PFSK-1 (cell line): ENCODE measurements around the gene ZNF419.

ENCODE experiments used
- FOXP2 ChIP-seq: optimal IDR thresholded peaks from 2 replicates; pipeline ENCODE3; 2011; ENCODE audit warnings: borderline replicate concordance, control low read depth, inconsistent platforms; ENCODE audit not compliant: insufficient read depth; ENCODE audit errors: extremely low read length, extremely low read depth
- POLR2AphosphoS5 ChIP-seq: IDR thresholded peaks from 2 replicates; pipeline ENCODE4 v1.6.1; 2012; ENCODE audit warnings: low read depth, mild to moderate bottlenecking, control low read depth, low read length, moderate library complexity
- REST ChIP-seq, 2 experiments: IDR thresholded peaks; 2 replicates each; pipeline versions ENCODE4 v1.6.1 to v1.8.0; 2011 to 2012; ENCODE audit warnings: low read depth in 2 of 2, low read length in 2 of 2, control low read depth in 1 of 2, inconsistent platforms in 1 of 2, mild to moderate bottlenecking in 1 of 2, moderate library complexity in 1 of 2; ENCODE audit not compliant: insufficient read depth in 1 of 2
- SIN3A ChIP-seq: IDR thresholded peaks from 2 replicates; pipeline ENCODE4 v1.6.1; 2012; ENCODE audit warnings: mild to moderate bottlenecking, low read length, moderate library complexity, borderline replicate concordance; ENCODE audit not compliant: insufficient read depth
- TAF1 ChIP-seq: IDR thresholded peaks from 2 replicates; pipeline ENCODE4 v1.6.1; 2012; ENCODE audit warnings: low read length, control low read depth, borderline replicate concordance; ENCODE audit not compliant: insufficient read depth

ZNF419 gene

GRCh38 chr19:57477191-57478008, 10.2 kb upstream of the ZNF419 start, which contains the start of gene ZNF772:
Gene ZNF772 (minus strand): TSS chr19:57477566. CDS start chr19:57477309, 257 bp downstream.
- TF ChIP-seq TAF1 (no peak), FOXP2 (no peak), SIN3A (no peak), REST (IDR thresholded peaks at IDR 0.05; ENCODE audit: insufficient read depth in 1 of 2, low read depth in 2 of 2, low read length in 2 of 2) (no peak), POLR2AphosphoS5 (no peak; the same call in 1 of the 2 replicates)

GRCh38 chr19:57499680-57500395, 12.3 kb downstream of the ZNF419 start, which contains the start of gene ZNF773:
Gene ZNF773 (plus strand): TSS chr19:57499938. CDS start chr19:57500081, 143 bp downstream.
- TF ChIP-seq TAF1 (peak; percentile 70; the same call in 1 of the 2 replicates), POLR2AphosphoS5 (peak; percentile 85)

GRCh38 chr19:57506163-57506562, 18.6 kb downstream of the ZNF419 start:
- no peak for TF ChIP-seq POLR2AphosphoS5
- TF ChIP-seq TAF1, result no peak
- TF ChIP-seq REST (IDR thresholded peaks at IDR 0.05; ENCODE audit: insufficient read depth in 1 of 2, low read depth in 2 of 2, low read length in 2 of 2), result no peak
- TF ChIP-seq SIN3A, result no peak
- TF ChIP-seq FOXP2, result no peak

DNA sequence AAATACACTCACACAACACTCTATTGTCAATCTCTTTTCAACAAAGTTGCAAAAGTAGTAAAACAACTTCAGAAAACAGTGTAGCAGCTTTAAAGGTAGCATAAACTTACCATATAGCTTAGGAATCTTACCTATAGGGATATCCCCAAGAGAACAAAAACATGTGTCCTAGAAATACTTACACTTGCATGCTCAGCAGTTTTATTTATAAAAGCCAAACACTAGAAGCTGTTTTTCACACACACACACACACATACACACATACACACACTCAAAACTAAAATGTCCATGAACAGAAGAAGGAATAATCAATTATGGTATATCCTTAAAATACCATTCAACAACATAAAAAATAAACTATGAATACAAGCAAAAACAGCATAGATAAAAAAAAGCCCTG, 23.9 kb downstream of the ZNF419 start:
- no peak for TF ChIP-seq FOXP2
- no peak for TF ChIP-seq POLR2AphosphoS5
- no peak for TF ChIP-seq REST (IDR thresholded peaks at IDR 0.05; ENCODE audit: insufficient read depth in 1 of 2, low read depth in 2 of 2, low read length in 2 of 2)
- TF ChIP-seq SIN3A, result no peak
- TF ChIP-seq TAF1, result no peak

GRCh38 chr19:57512845-57513244, 25.3 kb downstream of the ZNF419 start:
- no peak for TF ChIP-seq POLR2AphosphoS5
- TF ChIP-seq TAF1, result no peak
- TF ChIP-seq SIN3A, result no peak
- TF ChIP-seq FOXP2, result no peak
- no peak for TF ChIP-seq REST (IDR thresholded peaks at IDR 0.05; ENCODE audit: insufficient read depth in 1 of 2, low read depth in 2 of 2, low read length in 2 of 2)
